ENCODE data around the gene RBBP8. TPM values are rescaled to one million over a fixed set of nuclear protein-coding genes. Genes with fewer than 3 reads are reported as not detected.

RBBP8 gene
- total and polyA plus RNA-seq, 2 donors (not counting 3 experiments of a cell fraction or from before 2014, with no cell fraction given): 3.0 to 13.5 TPM

DNA sequence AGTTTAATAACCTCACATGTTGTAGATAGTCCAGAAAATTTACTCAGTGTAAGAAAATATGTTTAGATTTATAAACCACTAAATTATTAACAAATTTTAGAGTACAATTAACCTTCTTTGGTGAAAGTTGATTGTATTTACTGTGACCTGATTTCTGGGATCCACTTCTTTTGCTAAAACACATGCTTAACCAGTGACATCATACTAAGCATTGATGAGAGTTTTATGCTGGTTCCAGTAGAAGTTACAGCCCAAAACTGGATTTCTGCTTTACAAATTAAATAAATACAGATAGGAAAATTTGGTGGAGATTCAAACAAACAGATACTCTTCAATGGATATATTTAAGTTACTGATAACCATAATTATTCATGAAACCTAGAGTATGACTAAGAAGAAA, 40.9 kb downstream of the RBBP8 start:
- Histone ChIP-seq H3K27me3 (ENCODE audit: control insufficient read depth in 2 of 2, insufficient read depth in 2 of 2, low read length in 2 of 2) (no peaks in the 10 kb centered on the region), H3K9ac (replicated peaks; ENCODE audit: extremely low read depth, insufficient read depth, low read length) (no peak overlapping the region), H3K4me1 (ENCODE audit: control insufficient read depth, extremely low read depth, insufficient read depth, low read length) (peaks cover 12% of the 10 kb centered on the region), H2AFZ (ENCODE audit: low read depth, low read length) (no peak overlapping the region), H4K20me1 (replicated peaks; ENCODE audit: control insufficient read depth, extremely low read depth, insufficient read depth, low read length) (no peaks in the 10 kb centered on the region), H3K9me3 (replicated peaks; ENCODE audit: control insufficient read depth, insufficient read depth, low read length) (no peaks in the 10 kb centered on the region), H3K9me1 (replicated peaks; ENCODE audit: control insufficient read depth, extremely low read depth, insufficient read depth, low read length) (peaks cover 3% of the 10 kb centered on the region), H3K79me2 (ENCODE audit: control insufficient read depth, insufficient read depth, low read length) (no peaks in the 10 kb centered on the region), H3K4me3 (replicated peaks in 1 of 3; ENCODE audit: insufficient read depth in 1 of 3, low read depth in 1 of 3, low read length in 3 of 3) (no peak overlapping the region), H3K4me2 (ENCODE audit: insufficient read depth, low read length) (no peak overlapping the region), H3K36me3 (ENCODE audit: control insufficient read depth in 2 of 2, extremely low read depth in 1 of 2, insufficient read depth in 2 of 2, low read length in 2 of 2) (no peaks in the 10 kb centered on the region), H3K27ac (ENCODE audit: insufficient read depth, low read depth, low read length) (no peak overlapping the region)
- FAIRE-seq: no peak
- CTCF ChIA-PET: no interaction called here
- intact Hi-C loops (cut with micrococcal nuclease) (no loop called here), dilution Hi-C loops (cut with MboI; ENCODE audit: extremely low pct_ligation_motif_present, low sequenced_read_pairs) (no loop called here)
- BruUV-seq (replicated peaks): no TSS peak
- TF ChIP-seq, protein P1, sequence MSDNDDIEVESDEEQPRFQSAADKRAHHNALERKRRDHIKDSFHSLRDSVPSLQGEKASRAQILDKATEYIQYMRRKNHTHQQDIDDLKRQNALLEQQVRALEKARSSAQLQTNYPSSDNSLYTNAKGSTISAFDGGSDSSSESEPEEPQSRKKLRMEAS (IDR thresholded peaks at IDR 0.05; ENCODE audit: insufficient read depth, insufficient read length): no peak
- TF ChIP-seq MYC (IDR thresholded peaks at IDR 0.05; ENCODE audit: low read depth, low read length) (no peak), POLR2AphosphoS5 (IDR thresholded peaks at IDR 0.05; ENCODE audit: insufficient read depth, low read depth, low read length) (no peak), EZH2 (IDR thresholded peaks at IDR 0.05; ENCODE audit: borderline replicate concordance, low read depth, low read length, severe bottlenecking) (no peak), CTCF (IDR thresholded peaks at IDR 0.05; ENCODE audit: extremely low read depth in 1 of 2, insufficient read depth in 1 of 2, low read depth in 1 of 2, low read length in 2 of 2) (no peak), FOS (IDR thresholded peaks at IDR 0.05; ENCODE audit: borderline replicate concordance, insufficient read depth, low read length) (no peak), GATA2 (IDR thresholded peaks at IDR 0.05; ENCODE audit: insufficient read depth, insufficient read length, low read depth, low read length) (no peak), JUN (IDR thresholded peaks at IDR 0.05; ENCODE audit: borderline replicate concordance, insufficient read depth, insufficient read length, low read depth) (no peak)
- DNase-seq (ENCODE audit: low read depth, low spot score): no peak
- POLR2A ChIA-PET: no interaction called here
